ENCODE results near the gene CABLES2. TPM values are rescaled to one million over a fixed set of nuclear protein-coding genes. Genes with fewer than 3 reads are reported as not detected.
A peak's percentile ranks its signal among the peaks of the same experiment; 100 is the strongest.

CABLES2 gene
- total and polyA plus RNA-seq, 9 of the 15 experiments (the other 6 are each of a cell fraction or from before 2014, with no cell fraction given): 0.46 to 4.2 (median 1.6) TPM

DNA sequence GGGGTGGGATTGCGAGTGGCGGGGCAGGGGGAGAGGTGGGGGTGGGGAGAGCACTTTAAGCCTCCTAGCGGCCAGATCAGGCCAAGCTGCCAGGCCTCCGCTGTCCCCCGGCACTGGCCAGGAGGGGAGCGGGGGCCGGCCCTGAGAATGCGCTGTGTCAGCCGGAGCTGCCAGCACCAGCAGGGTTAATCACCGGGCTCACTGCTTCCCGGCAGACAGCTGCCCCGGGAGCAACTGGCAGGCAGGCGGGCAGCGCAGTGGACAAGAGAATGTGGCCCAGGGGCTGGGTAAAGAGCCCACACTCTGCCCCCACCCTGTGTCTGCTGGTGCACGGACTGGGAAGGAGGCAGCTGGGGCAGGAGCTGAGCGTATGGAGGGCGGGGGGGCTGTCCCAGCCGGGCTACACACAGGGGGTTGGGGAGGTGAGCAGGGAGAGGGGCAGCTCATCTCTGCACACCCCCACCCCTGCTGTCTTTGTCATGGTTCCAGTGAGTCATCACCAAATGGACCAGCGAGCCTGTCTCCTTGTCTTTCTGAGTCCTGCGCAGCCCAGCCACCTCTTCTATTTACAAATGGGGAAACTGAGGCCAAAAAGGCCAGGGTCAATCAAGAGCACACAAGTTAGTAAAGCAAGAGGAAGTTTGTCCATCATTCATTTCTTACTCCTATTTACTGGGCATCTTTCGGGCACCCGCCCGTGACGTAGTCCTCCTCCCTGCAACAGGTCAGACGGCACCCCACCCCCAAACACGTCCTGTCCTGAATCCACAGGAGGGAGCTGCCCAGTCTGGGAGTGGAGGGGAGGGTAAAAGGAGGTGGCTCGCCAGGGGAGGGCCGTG, 37.9 kb downstream of the CABLES2 start (continued):
- TF ChIP-seq RBFOX2 (IDR thresholded peaks at IDR 0.05; ENCODE audit: low read depth, low read length) (0 out of 2 replicates have a peak, but pooled peaks have one; percentile 19), ZNF584 (CRISPR knock-in tag; IDR thresholded peaks at IDR 0.05; ENCODE audit: low read depth) (no peak), BACH1 (tag; IDR thresholded peaks at IDR 0.05) (no peak), ZNF41 (CRISPR knock-in tag; conservative IDR thresholded peaks at IDR 0.05) (no peak), HNRNPK (IDR thresholded peaks at IDR 0.05; ENCODE audit: low read depth, low read length, poor library complexity, severe bottlenecking) (no peak), MXD1 (CRISPR knock-in tag; IDR thresholded peaks at IDR 0.05; ENCODE audit: borderline replicate concordance, poor library complexity, severe bottlenecking) (no peak), SIX5 (IDR thresholded peaks at IDR 0.05; ENCODE audit: borderline replicate concordance in 1 of 2, insufficient read depth in 1 of 2, low read depth in 1 of 2, low read length in 2 of 2) (no peak), ARID1B (IDR thresholded peaks at IDR 0.05) (0 out of 2 replicates have a peak, but pooled peaks have one; percentile 5), ZNF830 (CRISPR knock-in tag; IDR thresholded peaks at IDR 0.05) (no peak)
- TF ChIP-seq, protein P1, sequence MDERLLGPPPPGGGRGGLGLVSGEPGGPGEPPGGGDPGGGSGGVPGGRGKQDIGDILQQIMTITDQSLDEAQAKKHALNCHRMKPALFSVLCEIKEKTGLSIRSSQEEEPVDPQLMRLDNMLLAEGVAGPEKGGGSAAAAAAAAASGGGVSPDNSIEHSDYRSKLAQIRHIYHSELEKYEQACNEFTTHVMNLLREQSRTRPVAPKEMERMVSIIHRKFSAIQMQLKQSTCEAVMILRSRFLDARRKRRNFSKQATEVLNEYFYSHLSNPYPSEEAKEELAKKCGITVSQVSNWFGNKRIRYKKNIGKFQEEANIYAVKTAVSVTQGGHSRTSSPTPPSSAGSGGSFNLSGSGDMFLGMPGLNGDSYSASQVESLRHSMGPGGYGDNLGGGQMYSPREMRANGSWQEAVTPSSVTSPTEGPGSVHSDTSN (CRISPR knock-in tag; IDR thresholded peaks at IDR 0.05; ENCODE audit: low read depth): no peak
- TF ChIP-seq, protein P1 (tag; conservative IDR thresholded peaks at IDR 0.05; ENCODE audit: low read depth): no peak
- TF ChIP-seq, protein P2, sequence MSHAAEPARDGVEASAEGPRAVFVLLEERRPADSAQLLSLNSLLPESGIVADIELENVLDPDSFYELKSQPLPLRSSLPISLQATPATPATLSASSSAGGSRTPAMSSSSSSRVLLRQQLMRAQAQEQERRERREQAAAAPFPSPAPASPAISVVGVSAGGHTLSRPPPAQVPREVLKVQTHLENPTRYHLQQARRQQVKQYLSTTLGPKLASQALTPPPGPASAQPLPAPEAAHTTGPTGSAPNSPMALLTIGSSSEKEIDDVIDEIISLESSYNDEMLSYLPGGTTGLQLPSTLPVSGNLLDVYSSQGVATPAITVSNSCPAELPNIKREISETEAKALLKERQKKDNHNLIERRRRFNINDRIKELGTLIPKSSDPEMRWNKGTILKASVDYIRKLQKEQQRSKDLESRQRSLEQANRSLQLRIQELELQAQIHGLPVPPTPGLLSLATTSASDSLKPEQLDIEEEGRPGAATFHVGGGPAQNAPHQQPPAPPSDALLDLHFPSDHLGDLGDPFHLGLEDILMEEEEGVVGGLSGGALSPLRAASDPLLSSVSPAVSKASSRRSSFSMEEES (CRISPR knock-in tag; IDR thresholded peaks at IDR 0.05): no peak
- TF ChIP-seq, protein P3, sequence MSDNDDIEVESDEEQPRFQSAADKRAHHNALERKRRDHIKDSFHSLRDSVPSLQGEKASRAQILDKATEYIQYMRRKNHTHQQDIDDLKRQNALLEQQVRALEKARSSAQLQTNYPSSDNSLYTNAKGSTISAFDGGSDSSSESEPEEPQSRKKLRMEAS (CRISPR knock-in tag; IDR thresholded peaks at IDR 0.05): 0 out of 2 replicates have a peak, but pooled peaks have one; percentile 26
- TF ChIP-seq, protein P4, sequence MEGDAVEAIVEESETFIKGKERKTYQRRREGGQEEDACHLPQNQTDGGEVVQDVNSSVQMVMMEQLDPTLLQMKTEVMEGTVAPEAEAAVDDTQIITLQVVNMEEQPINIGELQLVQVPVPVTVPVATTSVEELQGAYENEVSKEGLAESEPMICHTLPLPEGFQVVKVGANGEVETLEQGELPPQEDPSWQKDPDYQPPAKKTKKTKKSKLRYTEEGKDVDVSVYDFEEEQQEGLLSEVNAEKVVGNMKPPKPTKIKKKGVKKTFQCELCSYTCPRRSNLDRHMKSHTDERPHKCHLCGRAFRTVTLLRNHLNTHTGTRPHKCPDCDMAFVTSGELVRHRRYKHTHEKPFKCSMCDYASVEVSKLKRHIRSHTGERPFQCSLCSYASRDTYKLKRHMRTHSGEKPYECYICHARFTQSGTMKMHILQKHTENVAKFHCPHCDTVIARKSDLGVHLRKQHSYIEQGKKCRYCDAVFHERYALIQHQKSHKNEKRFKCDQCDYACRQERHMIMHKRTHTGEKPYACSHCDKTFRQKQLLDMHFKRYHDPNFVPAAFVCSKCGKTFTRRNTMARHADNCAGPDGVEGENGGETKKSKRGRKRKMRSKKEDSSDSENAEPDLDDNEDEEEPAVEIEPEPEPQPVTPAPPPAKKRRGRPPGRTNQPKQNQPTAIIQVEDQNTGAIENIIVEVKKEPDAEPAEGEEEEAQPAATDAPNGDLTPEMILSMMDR (IDR thresholded peaks at IDR 0.05 in 2 of 3, conservative IDR thresholded peaks at IDR 0.05 in 1 of 3; ENCODE audit: insufficient read depth in 2 of 3, low read depth in 1 of 3, low read length in 3 of 3): peak; percentile 34 to 47 (median 36); a peak in 3 of 6 replicates
- TF ChIP-seq, protein P5, sequence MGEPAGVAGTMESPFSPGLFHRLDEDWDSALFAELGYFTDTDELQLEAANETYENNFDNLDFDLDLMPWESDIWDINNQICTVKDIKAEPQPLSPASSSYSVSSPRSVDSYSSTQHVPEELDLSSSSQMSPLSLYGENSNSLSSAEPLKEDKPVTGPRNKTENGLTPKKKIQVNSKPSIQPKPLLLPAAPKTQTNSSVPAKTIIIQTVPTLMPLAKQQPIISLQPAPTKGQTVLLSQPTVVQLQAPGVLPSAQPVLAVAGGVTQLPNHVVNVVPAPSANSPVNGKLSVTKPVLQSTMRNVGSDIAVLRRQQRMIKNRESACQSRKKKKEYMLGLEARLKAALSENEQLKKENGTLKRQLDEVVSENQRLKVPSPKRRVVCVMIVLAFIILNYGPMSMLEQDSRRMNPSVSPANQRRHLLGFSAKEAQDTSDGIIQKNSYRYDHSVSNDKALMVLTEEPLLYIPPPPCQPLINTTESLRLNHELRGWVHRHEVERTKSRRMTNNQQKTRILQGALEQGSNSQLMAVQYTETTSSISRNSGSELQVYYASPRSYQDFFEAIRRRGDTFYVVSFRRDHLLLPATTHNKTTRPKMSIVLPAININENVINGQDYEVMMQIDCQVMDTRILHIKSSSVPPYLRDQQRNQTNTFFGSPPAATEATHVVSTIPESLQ (CRISPR knock-in tag; IDR thresholded peaks at IDR 0.05): no peak

Data from K562 (cell line).